HG03460 (cell line): ENCODE results near the gene CLRN1.

Experiments
- ATAC-seq: cut with Tn5 transposase; IDR thresholded peaks from one replicate; pipeline ENCODE4 v1.9.1; 2021; ENCODE audit not compliant: unreplicated experiment

CLRN1 gene

GRCh38 chr3:150878290-150878689, 94.2 kb downstream of the CLRN1 start:
- ATAC-seq: no peak

DNA sequence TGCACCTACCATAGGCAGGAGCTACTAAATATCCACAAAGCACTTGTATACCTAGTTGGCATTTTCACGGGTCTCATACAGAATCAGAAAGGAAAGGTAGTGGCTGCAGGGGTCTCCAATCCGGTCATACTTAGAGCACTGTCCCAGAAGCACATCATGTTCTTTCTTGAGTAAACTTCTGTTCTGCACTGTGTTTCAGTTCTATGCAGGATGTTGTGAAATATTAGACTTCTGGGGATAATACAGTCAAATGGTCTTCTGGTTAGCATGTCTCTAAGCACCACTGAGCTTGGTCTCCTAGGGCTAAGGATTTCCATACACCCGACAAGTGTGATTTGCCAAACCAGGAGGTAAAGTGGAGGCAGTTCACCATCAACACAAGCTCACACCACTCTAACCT, 95.2 kb downstream of the CLRN1 start:
- ATAC-seq: no peak

- ATAC-seq: no peak
These were observed 95.8 kb downstream of the CLRN1 start for GRCh38 chr3:150876611-150877265.
